Head of caudate nucleus (tissue), 42 donors: ENCODE results near the gene AIFM3.
"Not testable (repeated sequence)": the region's sequence is repeated elsewhere in the genome, so short reads cannot be mapped to it uniquely, and the experiment has no call there.

Experiments used
- DNase-seq, 42 donors: peaks; one replicate each; pipeline versions ENCODE4 v3.0.0 to v3.0.0-alpha.2; 2020 to 2021; ENCODE audit warnings: mixed read lengths in 7 of 42
- intact Hi-C: fragments of 100-400 bp; cut with DNase I; formaldehyde crosslinking; loops from one replicate; pipeline ENCODE4 v1.15.0; 2022

The AIFM3 gene

DNA sequence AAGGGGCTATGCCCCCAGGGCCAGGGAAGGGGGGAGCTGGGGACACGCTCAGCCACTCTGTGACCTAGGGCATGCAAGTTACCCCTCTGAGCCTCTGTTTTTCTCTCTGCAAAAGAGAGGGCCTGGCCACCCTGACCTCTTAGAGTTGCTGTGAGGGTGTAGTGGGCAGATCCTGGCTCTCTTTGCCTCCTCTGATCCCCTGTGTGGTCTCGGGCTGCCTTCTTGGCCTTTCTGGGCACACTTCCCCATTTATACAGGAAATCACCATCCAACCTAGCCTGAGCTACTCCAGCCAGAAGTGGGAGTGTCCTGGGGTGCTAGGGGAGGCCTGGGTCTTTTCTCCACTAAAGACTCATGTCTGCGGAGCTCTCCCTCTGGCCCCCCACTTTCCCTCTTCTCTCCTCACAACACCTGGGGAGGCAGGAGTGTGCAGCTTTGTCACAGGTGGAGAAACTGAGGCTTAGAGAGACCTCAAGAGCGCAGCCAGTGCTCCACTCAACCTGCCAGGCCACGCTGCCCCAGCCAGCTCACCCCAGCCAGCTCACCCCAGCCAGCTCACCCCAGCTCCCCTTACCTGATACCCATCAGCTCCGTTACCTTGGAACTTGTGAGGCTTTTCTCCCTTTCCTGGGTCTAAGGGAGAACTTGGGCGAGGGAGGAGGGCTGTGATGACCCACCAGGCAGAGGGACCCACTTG, 1.4 kb downstream of the AIFM3 start:
- DNase-seq: no peak
- intact Hi-C loops: no loop called here

- intact Hi-C loops: no loop called here
- DNase-seq: no peak
Observed at GRCh38 chr22:20970939-20971657, 4.0 kb downstream of the AIFM3 start.

DNA sequence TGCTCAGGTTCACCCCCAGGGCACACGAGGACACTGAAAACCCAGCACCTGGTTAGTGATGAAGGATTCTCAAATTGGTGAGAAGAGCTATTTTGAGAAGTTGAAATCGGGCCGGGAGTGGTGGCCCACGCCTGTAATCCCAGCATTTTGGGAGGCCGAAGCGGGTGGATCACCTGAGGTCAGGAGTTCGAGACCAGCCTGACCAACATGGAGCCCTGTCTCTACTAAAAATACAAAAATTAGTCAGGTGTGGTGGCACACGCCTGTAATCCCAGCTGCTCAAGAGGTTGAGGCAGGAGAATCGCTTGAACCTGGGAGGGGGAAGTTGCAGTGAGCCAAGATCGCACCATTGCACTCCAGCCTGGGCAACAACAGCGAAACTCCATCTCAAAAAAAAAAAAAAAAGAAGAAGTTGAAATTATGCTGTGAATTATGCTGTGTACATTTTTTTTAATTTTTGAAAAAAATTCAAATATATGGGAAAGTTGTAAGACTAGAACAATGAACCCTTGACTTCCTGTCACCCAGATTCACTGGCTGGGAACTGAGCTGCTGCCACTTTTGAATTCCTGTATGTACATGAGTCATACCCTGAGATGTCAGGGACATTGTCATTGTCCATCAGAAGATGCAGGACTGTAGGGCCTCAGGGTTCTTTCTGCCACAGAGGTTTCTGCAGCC, 5.1 kb downstream of the AIFM3 start:
- intact Hi-C loops, DNase-seq: not testable (repeated sequence)

GRCh38 chr22:20972933-20973577, 6.0 kb downstream of the AIFM3 start:
- intact Hi-C loops: no loop called here
- no peak for DNase-seq

- intact Hi-C loops: no loop called here
- no peak for DNase-seq
Observed at GRCh38 chr22:20973634-20974286, 6.7 kb downstream of the AIFM3 start.

GRCh38 chr22:20974336-20974955, 7.4 kb downstream of the AIFM3 start:
- no peak for DNase-seq
- intact Hi-C loops: no loop called here

GRCh38 chr22:20975541-20976290, 8.7 kb downstream of the AIFM3 start:
- no peak for DNase-seq
- intact Hi-C loops: no loop called here

GRCh38 chr22:20976291-20976877, 9.3 kb downstream of the AIFM3 start:
- intact Hi-C loops: no loop called here
- no peak for DNase-seq

DNA sequence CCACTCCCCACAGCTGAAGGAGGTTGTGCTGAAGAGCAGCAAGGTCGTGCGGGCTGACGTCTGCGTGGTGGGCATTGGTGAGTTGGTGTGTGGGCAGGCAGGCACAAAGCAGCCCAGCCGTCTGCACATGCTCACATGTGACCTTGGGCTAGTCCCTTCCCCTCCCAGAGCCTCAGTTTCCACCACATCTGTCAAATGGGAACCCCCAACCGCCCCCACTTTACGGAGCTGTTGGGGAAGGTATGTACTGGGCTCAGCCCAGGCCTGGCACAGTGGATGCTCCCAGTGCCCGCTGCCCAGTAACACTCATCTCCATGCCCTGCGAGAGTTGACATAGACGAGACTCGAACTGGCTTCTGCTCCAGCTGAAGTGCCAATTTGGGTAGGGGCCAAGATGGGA, 10.0 kb downstream of the AIFM3 start:
- intact Hi-C loops: no loop called here
- DNase-seq: no peak

- intact Hi-C loops: no loop called here
Observed at GRCh38 chr22:20977516-20978170, 10.6 kb downstream of the AIFM3 start.

GRCh38 chr22:20978419-20978818, 11.4 kb downstream of the AIFM3 start:
- DNase-seq: no peak
- intact Hi-C loops: no loop called here

More at GRCh38 chr22:20977516-20978170, 10.6 kb downstream of the AIFM3 start:
- no peak for DNase-seq

DNA sequence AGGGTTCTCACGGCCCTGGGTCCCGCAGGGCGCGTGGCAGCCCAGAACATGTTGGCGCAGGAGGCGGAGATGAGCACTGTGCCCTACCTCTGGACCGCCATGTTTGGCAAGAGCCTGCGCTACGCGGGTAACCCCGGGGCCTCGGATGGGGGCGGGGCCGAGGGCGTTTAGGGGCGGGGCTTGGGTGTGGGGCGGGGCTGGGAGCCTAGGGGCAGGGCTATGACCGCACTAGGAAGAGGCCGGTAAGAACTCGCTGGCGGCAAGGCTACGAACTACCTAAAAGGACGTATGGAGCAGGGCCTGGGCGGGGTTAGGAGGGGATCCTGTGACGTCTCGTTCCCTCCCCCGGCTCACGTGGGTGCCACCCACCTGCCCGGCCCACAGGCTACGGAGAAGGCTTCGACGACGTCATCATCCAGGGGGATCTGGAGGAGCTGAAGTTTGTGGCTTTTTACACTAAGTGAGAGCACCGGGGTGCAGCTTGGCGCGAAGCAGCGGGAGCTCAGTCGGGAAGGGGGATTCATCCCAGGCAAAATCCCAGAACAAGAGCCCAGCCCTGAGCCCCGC, 12.3 kb downstream of the AIFM3 start:
- intact Hi-C loops: no loop called here
- DNase-seq: peak; percentile 43 to 91 (median 74)

- no peak for DNase-seq
- intact Hi-C loops: loop anchor here (5.0 kb wide), 1 partner anchor 63 kb away; the partner anchor contains the start of gene CRKL
Observed at GRCh38 chr22:20979940-20980453, 12.9 kb downstream of the AIFM3 start.

- DNase-seq: no peak
- intact Hi-C loops: loop anchor here (5.0 kb wide), 1 partner anchor 63 kb away; the partner anchor contains the start of gene CRKL
Observed at GRCh38 chr22:20980523-20980922, 13.5 kb downstream of the AIFM3 start.

- no peak for DNase-seq
- intact Hi-C loops: loop anchor here (5.0 kb wide), 1 partner anchor 64 kb away; the partner anchor contains the start of gene CRKL
Observed at GRCh38 chr22:20980938-20981722, 14.1 kb downstream of the AIFM3 start.
